ENCODE data around the gene ZCCHC14. TPM values are rescaled to one million over a fixed set of nuclear protein-coding genes. Genes with fewer than 3 reads are reported as not detected.

The ZCCHC14 gene
- total RNA-seq, 1 experiment from 2014 or later: 37.8 TPM

- ChIA-PET POLR2A (no interaction called here), CTCF (interaction anchor here (1.0 kb wide), 1 partner anchor 55 kb away, joined by 3 read pairs; no protein-coding TSS in a partner anchor), RAD21 (ENCODE audit: low non-redundant PET in 1 of 2, low total read pairs in 2 of 2, uncharacterized antibody in 2 of 2, unreplicated experiment in 2 of 2) (no interaction called here)
- no peaks in the 10 kb centered on the region for H3K9me2 ChIP-seq (ENCODE audit: insufficient read depth)
- no peaks in the 10 kb centered on the region; the same call in 1 of the 2 replicates for H3K27me3 ChIP-seq (ENCODE audit: insufficient read depth, low read length)
- H3K4me2 ChIP-seq (ENCODE audit: low read length): no peak overlapping the region
- H3K36me3 ChIP-seq (ENCODE audit: control insufficient read depth in 1 of 2, insufficient read depth in 2 of 2, low read length in 2 of 2): no peaks in the 10 kb centered on the region
- no peak overlapping the region for H3K27ac ChIP-seq (ENCODE audit: low read depth, low read length)
- TF ChIP-seq MAX (IDR thresholded peaks at IDR 0.05) (no peak), ZBTB33 (IDR thresholded peaks at IDR 0.05; ENCODE audit: extremely low read depth, insufficient replicate concordance, low read length) (no peak), CEBPB (IDR thresholded peaks at IDR 0.05; ENCODE audit: low read depth) (no peak), EGR1 (IDR thresholded peaks at IDR 0.05; ENCODE audit: low read depth) (no peak), YY1 (IDR thresholded peaks at IDR 0.05; ENCODE audit: extremely low read depth, insufficient replicate concordance, low read depth, low read length) (no peak), CTCF (IDR thresholded peaks at IDR 0.05 in 2 of 3, conservative IDR thresholded peaks at IDR 0.05 in 1 of 3; ENCODE audit: borderline replicate concordance in 1 of 3, insufficient read depth in 1 of 3, low read depth in 2 of 3, low read length in 2 of 3) (no peak), FOSL1 (IDR thresholded peaks at IDR 0.05; ENCODE audit: low read depth) (no peak), EZH2phosphoT487 (IDR thresholded peaks at IDR 0.05; ENCODE audit: borderline replicate concordance) (no peak), CBX3 (IDR thresholded peaks at IDR 0.05; ENCODE audit: low read depth) (no peak), JUND (IDR thresholded peaks at IDR 0.05) (no peak), ATF3 (IDR thresholded peaks at IDR 0.05) (no peak), EZH2 (IDR thresholded peaks at IDR 0.05) (no peak), RAD21 (IDR thresholded peaks at IDR 0.05; ENCODE audit: low read depth) (no peak), POLR2A (IDR thresholded peaks at IDR 0.05; ENCODE audit: borderline replicate concordance, extremely low read depth, insufficient read depth, insufficient read length) (no peak), ZFX (IDR thresholded peaks at IDR 0.05) (no peak), ELF1 (IDR thresholded peaks at IDR 0.05; ENCODE audit: borderline replicate concordance, low read depth) (no peak), SIN3A (IDR thresholded peaks at IDR 0.05; ENCODE audit: low read depth) (no peak), ZNF274 (IDR thresholded peaks at IDR 0.05; ENCODE audit: low read depth, low read length) (no peak)
- H4K20me1 ChIP-seq (ENCODE audit: insufficient read depth): no peaks in the 10 kb centered on the region
- no peaks in the 10 kb centered on the region for H3K79me2 ChIP-seq (ENCODE audit: insufficient read depth, low read length)
- DNase-seq (ENCODE audit: low read depth, low spot score): no peak
- no peak for ATAC-seq
- no TSS peak for BruUV-seq (replicated peaks)
- no peak overlapping the region for H3K9ac ChIP-seq (ENCODE audit: low read length)
- H3K9me3 ChIP-seq (ENCODE audit: control insufficient read depth in 1 of 2, insufficient read depth in 1 of 2, low read depth in 1 of 2, low read length in 2 of 2): no peaks in the 10 kb centered on the region
- no peak overlapping the region for H3K4me3 ChIP-seq (replicated peaks in 1 of 2; ENCODE audit: low read depth in 1 of 2, low read length in 2 of 2)
- intact Hi-C loops (cut with micrococcal nuclease): no loop called here
- H3K4me1 ChIP-seq (ENCODE audit: control insufficient read depth in 1 of 2, insufficient read depth in 2 of 2, low read length in 2 of 2): peaks cover 0 to 6% of the 10 kb centered on the region in 2 experiments; a peak in 1 of 4 replicates
- H2AFZ ChIP-seq (ENCODE audit: low read depth, low read length, poor library complexity, severe bottlenecking): no peak overlapping the region
Measured at GRCh38 chr16:87516361-87516760, 23.5 kb upstream of the ZCCHC14 start.

Data from HCT116 (cell line).